Sigmoid colon (tissue), 7 donors: ENCODE data around the gene SARNP. TPM values are rescaled to one million over a fixed set of nuclear protein-coding genes. Genes with fewer than 3 reads are reported as not detected.
A peak's percentile ranks its signal among the peaks of the same experiment; 100 is the strongest.

Experiments used
- DNase-seq: peaks from one replicate; pipeline ENCODE4 v3.0.0-alpha.2; 2019
- H3K27ac ChIP-seq, 4 donors: fragments of 200-600 bp; sonication (generic); one replicate each; pipeline ENCODE4 v1.5.1; 2016 to 2019; ENCODE audit warnings: mild to moderate bottlenecking in 1 of 4
- H3K27me3 ChIP-seq, 3 donors: fragments of 200-600 bp; sonication (generic); one replicate each; pipeline ENCODE4 v1.5.1; 2019; ENCODE audit warnings: mild to moderate bottlenecking in 1 of 3
- H3K36me3 ChIP-seq, 4 donors: fragments of 200-600 bp; sonication (generic); one replicate each; pipeline ENCODE4 v1.5.1; 2016 to 2019
- H3K4me1 ChIP-seq, 4 donors: fragments of 200-600 bp; sonication (generic); one replicate each; pipeline ENCODE4 v1.5.1; 2017 to 2019
- H3K4me3 ChIP-seq, 4 donors: fragments of 200-600 bp; sonication (generic); one replicate each; pipeline ENCODE4 v1.5.1; 2017 to 2019; ENCODE audit warnings: mild to moderate bottlenecking in 2 of 4, moderate library complexity in 1 of 4
- H3K9me3 ChIP-seq, 4 donors: fragments of 200-600 bp in 3 of 4; sonication (generic) in 3 of 4; one replicate each; pipeline versions ENCODE4 v1.5.1 to v1.6.1; 2013 to 2019
- EP300 ChIP-seq, 4 donors: sonication (generic); formaldehyde crosslinking; IDR thresholded peaks; one replicate each; pipeline ENCODE4 v1.6.1; 2017; ENCODE audit warnings: antibody characterized with exemption in 4 of 4
- POLR2A ChIP-seq, 2 donors: fragments of 450-650 bp; IDR thresholded peaks; one replicate each; pipeline ENCODE4 v1.6.1; 2016; ENCODE audit warnings: antibody characterized with exemption in 2 of 2, mild to moderate bottlenecking in 2 of 2, moderate library complexity in 2 of 2
- POLR2AphosphoS5 ChIP-seq, 4 donors: sonication (generic); formaldehyde crosslinking; IDR thresholded peaks; one replicate each; pipeline ENCODE4 v1.6.1; 2017; ENCODE audit warnings: antibody characterized with exemption in 4 of 4
- WGBS, 2 donors: extraction: QIAGEN DNeasy Blood & Tissue Kit; methylation state at CpG; one replicate each; pipeline ENCODE4 v1.1.7; 2013; 5-methylcytosine and 5-hydroxymethylcytosine counted together
- intact Hi-C: fragments of 100-400 bp; cut with DNase I; formaldehyde crosslinking; loops from one replicate; pipeline ENCODE4 v1.15.1; 2023
- polyA plus RNA-seq, 3 donors: library from polyadenylated mRNA; stranded (reverse); fragments of 200-250 nt; gene quantifications; one replicate each; pipeline ENCODE4 v1.2.3, GENCODE V29; 2013
- total RNA-seq, 4 donors: library from RNA; depleted of rRNA; stranded (reverse); fragments of >200 nt; gene quantifications; one replicate each; pipeline ENCODE4 v1.1.0, GENCODE V29; 2016
- TF ChIP-seq, protein P1 (sequence below), 4 experiments: fragments of 450-650 bp in 3 of 4; fragments of 200-600 bp in 1 of 4; IDR thresholded peaks; one replicate each; pipeline ENCODE4 v1.5.1; 2016 to 2019; ENCODE audit warnings: antibody characterized with exemption in 4 of 4, mild to moderate bottlenecking in 3 of 4, moderate library complexity in 2 of 4
- donor health status: healthy with polysubstance abuse.
- donor health status: Bipolar disorder and iron deficiency.
- donor health status: healthy.

Gene SARNP
- total and polyA plus RNA-seq, 7 donors: 49.0 to 106 (median 81.9) TPM

DNA sequence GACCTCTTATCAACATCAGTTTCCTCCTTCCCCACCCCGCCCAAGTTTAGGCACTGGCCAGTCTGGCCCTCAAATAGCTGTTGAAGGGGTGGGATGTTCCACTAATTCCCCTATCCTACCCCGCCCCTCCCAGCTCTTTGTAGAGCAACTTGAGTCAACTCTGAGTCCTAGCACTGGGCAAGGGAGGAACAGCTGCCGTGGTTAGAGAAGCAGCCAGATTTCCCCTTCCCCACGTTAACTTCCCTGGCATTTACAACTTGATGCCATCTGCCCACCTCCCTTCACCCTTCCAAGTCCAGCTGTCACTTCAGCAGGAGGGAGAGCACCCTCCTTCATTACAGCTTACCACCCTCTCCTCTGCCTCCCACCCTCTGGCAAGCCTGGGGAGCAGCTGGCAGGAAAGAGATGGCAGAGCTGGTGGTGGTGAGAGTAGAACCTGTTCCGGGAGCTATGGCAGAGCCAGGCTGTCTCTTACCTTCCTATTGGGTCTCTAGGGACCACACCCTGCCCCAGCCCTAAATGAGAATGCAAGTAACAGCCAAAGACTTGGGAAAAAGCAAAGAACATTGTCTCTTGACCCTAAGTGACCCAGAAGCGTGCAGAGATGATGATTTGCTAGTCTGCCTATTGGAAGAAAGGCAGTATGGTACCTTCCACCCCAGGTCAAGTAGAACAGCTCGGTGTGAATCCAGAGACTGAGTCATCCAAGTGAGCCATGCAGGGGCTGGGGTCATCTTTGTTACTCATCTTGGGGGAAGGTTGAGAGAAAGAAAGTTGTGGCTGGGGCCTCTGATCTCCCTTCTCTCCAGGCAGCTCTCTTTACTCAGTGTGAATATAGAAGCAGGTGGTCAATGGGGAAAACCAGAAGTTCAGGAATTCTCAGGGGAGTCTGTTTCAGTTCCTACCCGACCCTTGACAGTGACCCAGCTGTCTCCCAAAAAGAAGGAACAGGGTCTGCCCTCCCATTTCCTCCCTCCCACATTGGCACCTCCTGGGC is 100.2 kb downstream of the SARNP start:
- Histone ChIP-seq H3K27me3 (no peaks in the 10 kb centered on the region), H3K9me3 (no peaks in the 10 kb centered on the region), H3K4me3 (peak overlapping the region in 3 of 4 donors; percentile 56 to 63 (median 60)), H3K4me1 (peaks cover 0 to 88% (median 83%) of the 10 kb centered on the region in 4 donors), H3K36me3 (no peaks in the 10 kb centered on the region), H3K27ac (peak overlapping the region; percentile 100)
- no peak for DNase-seq
- intact Hi-C loops: no loop called here
- TF ChIP-seq EP300 (IDR thresholded peaks at IDR 0.05) (no peak), POLR2A (IDR thresholded peaks at IDR 0.05) (no peak), POLR2AphosphoS5 (IDR thresholded peaks at IDR 0.05) (no peak)
- TF ChIP-seq, protein P1, sequence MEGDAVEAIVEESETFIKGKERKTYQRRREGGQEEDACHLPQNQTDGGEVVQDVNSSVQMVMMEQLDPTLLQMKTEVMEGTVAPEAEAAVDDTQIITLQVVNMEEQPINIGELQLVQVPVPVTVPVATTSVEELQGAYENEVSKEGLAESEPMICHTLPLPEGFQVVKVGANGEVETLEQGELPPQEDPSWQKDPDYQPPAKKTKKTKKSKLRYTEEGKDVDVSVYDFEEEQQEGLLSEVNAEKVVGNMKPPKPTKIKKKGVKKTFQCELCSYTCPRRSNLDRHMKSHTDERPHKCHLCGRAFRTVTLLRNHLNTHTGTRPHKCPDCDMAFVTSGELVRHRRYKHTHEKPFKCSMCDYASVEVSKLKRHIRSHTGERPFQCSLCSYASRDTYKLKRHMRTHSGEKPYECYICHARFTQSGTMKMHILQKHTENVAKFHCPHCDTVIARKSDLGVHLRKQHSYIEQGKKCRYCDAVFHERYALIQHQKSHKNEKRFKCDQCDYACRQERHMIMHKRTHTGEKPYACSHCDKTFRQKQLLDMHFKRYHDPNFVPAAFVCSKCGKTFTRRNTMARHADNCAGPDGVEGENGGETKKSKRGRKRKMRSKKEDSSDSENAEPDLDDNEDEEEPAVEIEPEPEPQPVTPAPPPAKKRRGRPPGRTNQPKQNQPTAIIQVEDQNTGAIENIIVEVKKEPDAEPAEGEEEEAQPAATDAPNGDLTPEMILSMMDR (IDR thresholded peaks at IDR 0.05): no peak
- WGBS, 2 donors: 16 to 34% methylated on average over 8 of the region's 8 CpGs

DNA sequence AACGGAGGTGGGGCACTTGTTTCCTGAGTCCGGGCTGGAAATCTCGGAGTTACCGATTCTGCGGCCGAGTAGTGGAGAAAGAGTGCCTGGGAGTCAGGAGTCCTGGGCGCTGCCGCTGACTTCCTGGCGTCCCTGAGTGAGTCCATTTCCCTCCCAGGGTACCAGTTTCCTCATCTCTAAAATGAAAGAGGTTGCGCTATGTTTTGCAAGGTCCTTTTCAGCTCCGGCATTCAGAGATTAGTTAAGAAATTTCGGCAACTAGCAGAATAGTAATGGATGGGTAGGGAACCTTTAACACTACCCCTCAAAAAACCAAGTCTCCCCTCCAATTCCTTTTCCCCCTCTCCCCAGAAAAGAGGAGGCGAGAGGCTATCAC is 101.0 kb downstream of the SARNP start:
- Histone ChIP-seq H3K27ac (peak overlapping the region; percentile 100), H3K9me3 (no peaks in the 10 kb centered on the region), H3K36me3 (no peaks in the 10 kb centered on the region), H3K27me3 (no peaks in the 10 kb centered on the region), H3K4me1 (peaks cover 0 to 90% (median 83%) of the 10 kb centered on the region in 4 donors), H3K4me3 (peak overlapping the region; percentile 56 to 63 (median 60))
- DNase-seq: no peak
- WGBS, 2 donors: 1% methylated on average over 13 of the region's 13 CpGs
- no peak for TF ChIP-seq EP300 (IDR thresholded peaks at IDR 0.05)
- TF ChIP-seq POLR2AphosphoS5 (IDR thresholded peaks at IDR 0.05): no peak
- TF ChIP-seq, protein P1 (IDR thresholded peaks at IDR 0.05): no peak
- peak in 1 of 2 donors; percentile 19 for TF ChIP-seq POLR2A (IDR thresholded peaks at IDR 0.05)
- intact Hi-C loops: no loop called here

DNA sequence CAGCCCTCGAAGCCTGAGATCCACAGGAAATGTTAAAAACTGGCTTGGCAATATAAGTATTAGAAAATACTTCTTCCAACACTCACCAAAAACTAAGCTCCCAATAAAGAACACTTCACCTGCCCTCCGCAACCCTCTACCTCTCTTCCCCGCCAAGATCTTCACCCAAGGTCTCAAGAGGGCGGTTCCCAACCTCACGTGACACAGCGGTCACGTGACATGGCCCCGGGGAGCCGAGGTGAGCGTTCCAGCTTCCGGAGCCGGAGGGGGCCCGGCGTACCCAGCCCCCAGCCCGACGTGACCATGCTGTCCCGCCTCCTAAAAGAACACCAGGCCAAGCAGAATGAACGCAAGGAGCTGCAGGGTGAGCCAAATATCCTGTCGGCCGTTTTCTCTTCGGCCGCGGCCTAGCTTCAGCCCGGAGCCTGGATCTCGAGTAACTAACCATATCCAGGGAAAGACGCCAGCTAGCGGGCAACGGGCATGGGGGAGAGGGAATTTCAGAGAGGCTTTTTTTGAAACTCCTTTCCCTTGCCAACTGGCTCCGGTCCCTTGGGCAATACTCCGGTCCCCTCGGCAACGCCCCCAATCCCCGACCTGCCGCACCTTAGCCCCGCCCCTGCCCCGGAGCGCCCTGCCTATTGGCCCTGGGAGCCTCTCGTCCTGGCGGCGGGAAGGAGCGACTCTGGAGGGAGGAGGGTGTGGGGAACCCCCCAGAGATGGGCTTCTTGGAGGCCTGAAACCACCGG is 101.5 kb downstream of the SARNP start, which contains the start of gene BLOC1S1:
BLOC1S1 (plus strand) TSS at position 214 of the 749 bp plus-strand sequence; CDS start at position 220, 6 bp downstream.
- peak; percentile 98 for DNase-seq

DNA sequence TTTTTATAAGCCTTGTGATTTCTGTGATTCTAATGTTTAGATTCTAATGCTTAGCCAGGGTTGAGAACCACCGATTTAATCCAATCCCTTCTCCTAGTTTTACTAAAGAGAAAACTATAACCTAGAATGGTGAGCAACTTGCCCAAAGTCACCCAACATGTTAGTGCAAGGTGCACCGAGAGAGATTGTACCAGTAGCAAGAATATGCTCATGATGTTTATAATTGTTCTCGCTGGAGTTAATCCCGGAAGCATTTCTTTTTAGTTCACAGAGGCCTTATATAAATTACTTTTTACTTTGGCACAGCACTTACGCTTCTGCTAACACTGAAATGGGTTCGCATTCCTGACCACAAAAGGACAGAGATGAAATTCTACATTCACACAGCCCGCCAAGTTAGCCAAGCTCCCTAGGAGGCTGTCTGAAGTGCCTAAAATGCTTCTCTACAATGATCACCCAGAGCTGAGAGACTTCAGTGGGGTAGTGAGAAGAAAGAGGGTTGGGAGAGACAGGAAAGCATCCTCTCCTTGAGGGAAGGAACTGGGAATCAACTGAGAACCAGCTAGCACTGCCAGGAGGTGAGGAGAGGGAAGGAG is 102.3 kb downstream of the SARNP start:
- DNase-seq: peak; percentile 75
- peak overlapping the region; percentile 100 for H3K27ac ChIP-seq
- H3K9me3 ChIP-seq: no peaks in the 10 kb centered on the region
- intact Hi-C loops: no loop called here
- H3K27me3 ChIP-seq: no peaks in the 10 kb centered on the region
- H3K4me3 ChIP-seq: peak overlapping the region; percentile 56 to 63 (median 60)
- TF ChIP-seq EP300 (IDR thresholded peaks at IDR 0.05): peak in 3 of 4 donors; percentile 17 to 59 (median 51)
- TF ChIP-seq POLR2A (IDR thresholded peaks at IDR 0.05): peak in 1 of 2 donors; percentile 39
- TF ChIP-seq, protein P1 (IDR thresholded peaks at IDR 0.05): no peak
- TF ChIP-seq POLR2AphosphoS5 (IDR thresholded peaks at IDR 0.05): peak; percentile 51 to 73 (median 66)
- no peaks in the 10 kb centered on the region for H3K36me3 ChIP-seq
- H3K4me1 ChIP-seq: peaks cover 0 to 87% (median 75%) of the 10 kb centered on the region in 4 donors
- WGBS, 2 donors: 54 to 74% methylated on average over 7 of the region's 7 CpGs

More for the DNA sequence above, 101.5 kb downstream of the SARNP start, which contains the start of gene BLOC1S1:
- no peaks in the 10 kb centered on the region for H3K9me3 ChIP-seq
- H3K27ac ChIP-seq: peak within 1 kb of the TSS; percentile 100
- 0% methylated on average over 42 of the region's 42 CpGs for WGBS, 2 donors
- H3K27me3 ChIP-seq: no peaks in the 10 kb centered on the region
- peak within 1 kb of the TSS; percentile 56 to 63 (median 60) for H3K4me3 ChIP-seq
- intact Hi-C loops: no loop called here
- H3K4me1 ChIP-seq: peaks cover 0 to 87% (median 79%) of the 10 kb centered on the region in 4 donors
- H3K36me3 ChIP-seq: no peaks in the 10 kb centered on the region
- TF ChIP-seq EP300 (IDR thresholded peaks at IDR 0.05): peak in 2 of 4 donors; percentile 78 to 86
- peak; percentile 83 to 90 (median 85) for TF ChIP-seq POLR2AphosphoS5 (IDR thresholded peaks at IDR 0.05)
- peak; percentile 42 to 54 for TF ChIP-seq POLR2A (IDR thresholded peaks at IDR 0.05)
- TF ChIP-seq, protein P1 (IDR thresholded peaks at IDR 0.05): peak in 1 of 4 experiments; percentile 13
